Keratinocyte (primary cell): ENCODE results near the gene BBLN. TPM values are rescaled to one million over a fixed set of nuclear protein-coding genes. Genes with fewer than 3 reads are reported as not detected.

Source experiments
- DNase-seq: peaks from one replicate; pipeline ENCODE4 v3.0.0-alpha.2; 2011; ENCODE audit warnings: low read depth, missing footprints, low spot score
- FAIRE-seq: peaks from 2 replicates; lab custom pipeline; 2011; peaks lifted over from hg19 to GRCh38; lab: Jason Lieb, UNC
- H2AFZ ChIP-seq: 2 replicates; pipeline ENCODE4 v1.6.0; 2012; ENCODE audit warnings: low read length, control low read depth, inconsistent platforms; ENCODE audit not compliant: control insufficient read depth
- H3K27ac ChIP-seq: 2 replicates; pipeline ENCODE4 v1.5.1; 2011; ENCODE audit warnings: low read length; ENCODE audit not compliant: control insufficient read depth, insufficient read depth
- H3K27me3 ChIP-seq: 3 replicates; pipeline ENCODE4 v1.6.0; 2011; ENCODE audit warnings: low read length; ENCODE audit not compliant: control insufficient read depth, insufficient read depth; ENCODE audit errors: extremely low read depth
- H3K36me3 ChIP-seq, 2 experiments: 2 replicates in 1 of 2; 3 replicates in 1 of 2; pipeline ENCODE4 v1.5.1; 2011; ENCODE audit warnings: low read length in 2 of 2, mild to moderate bottlenecking in 1 of 2; ENCODE audit not compliant: control insufficient read depth in 2 of 2, insufficient read depth in 2 of 2; ENCODE audit errors: extremely low read depth in 1 of 2
- H3K4me1 ChIP-seq: 3 replicates; pipeline ENCODE4 v1.5.1; 2011; ENCODE audit warnings: low read length; ENCODE audit not compliant: control insufficient read depth, insufficient read depth; ENCODE audit errors: extremely low read depth
- H3K4me2 ChIP-seq: 3 replicates; pipeline ENCODE4 v1.6.0; 2011; ENCODE audit warnings: low read depth, low read length; ENCODE audit not compliant: control insufficient read depth, insufficient read depth; ENCODE audit errors: extremely low read depth
- H3K4me3 ChIP-seq, 3 experiments: fragments of 200-600 bp in 1 of 3; sonication (generic) in 1 of 3; 2 replicates in 2 of 3; 3 replicates in 1 of 3; pipeline ENCODE4 v1.5.1; 2011 to 2016; ENCODE audit warnings: low read length in 3 of 3, mild to moderate bottlenecking in 3 of 3, control low read depth in 2 of 3, inconsistent platforms in 1 of 3, low read depth in 1 of 3, mixed read lengths in 1 of 3, mixed run types in 1 of 3, moderate library complexity in 1 of 3; ENCODE audit not compliant: control insufficient read depth in 2 of 3, insufficient read depth in 2 of 3; ENCODE audit errors: extremely low read depth in 1 of 3
- H3K79me2 ChIP-seq: 2 replicates; pipeline ENCODE4 v1.6.0; 2012; ENCODE audit warnings: low read length; ENCODE audit not compliant: control insufficient read depth, insufficient read depth
- H3K9ac ChIP-seq: 3 replicates; pipeline ENCODE4 v1.6.0; 2011; ENCODE audit warnings: low read length; ENCODE audit not compliant: control insufficient read depth, insufficient read depth; ENCODE audit errors: extremely low read depth
- H3K9me1 ChIP-seq: 3 replicates; pipeline ENCODE4 v1.6.0; 2011; ENCODE audit warnings: low read length; ENCODE audit not compliant: control insufficient read depth, insufficient read depth; ENCODE audit errors: extremely low read depth
- H3K9me3 ChIP-seq: 2 replicates; pipeline ENCODE4 v1.5.1; 2012; ENCODE audit warnings: low read depth, low read length; ENCODE audit not compliant: control insufficient read depth
- H4K20me1 ChIP-seq: 3 replicates; pipeline ENCODE4 v1.6.0; 2011; ENCODE audit warnings: low read length; ENCODE audit not compliant: control insufficient read depth, insufficient read depth; ENCODE audit errors: extremely low read depth
- CTCF ChIP-seq, 3 experiments: IDR thresholded peaks in 1 of 3; conservative IDR thresholded peaks in 1 of 3; optimal IDR thresholded peaks in 1 of 3; 2 replicates in 2 of 3; 3 replicates in 1 of 3; pipeline versions ENCODE3 to v1.5.1; 2011; ENCODE audit warnings: low read length in 3 of 3, mild to moderate bottlenecking in 3 of 3, moderate library complexity in 2 of 3, control low read depth in 1 of 3, inconsistent platforms in 1 of 3; ENCODE audit not compliant: insufficient read depth in 2 of 3; ENCODE audit errors: extremely low read depth in 1 of 3
- EZH2 ChIP-seq: IDR thresholded peaks from one replicate; pipeline ENCODE4 v1.6.1; 2012; ENCODE audit warnings: inconsistent platforms, mild to moderate bottlenecking, low read length, moderate library complexity
- dilution Hi-C: fragments of 300-500 bp; cut with MboI; formaldehyde crosslinking; loops from one replicate; pipeline ENCODE4 v1.7.0; 2020; ENCODE audit warnings: low sequenced_read_pairs; ENCODE audit not compliant: extremely low pct_ligation_motif_present
- polyA plus RNA-seq, 5 experiments: library from polyadenylated mRNA; depleted of rRNA in 3 of 5; stranded (reverse) in 3 of 5; stranded (forward) in 1 of 5; unstranded in 1 of 5; fragments of >200 nt; gene quantifications; 1 replicate in 1 of 5; 2 replicates in 3 of 5; 3 replicates in 1 of 5; pipeline versions ENCODE4 v1.2.1 to v1.2.3, GENCODE V29; 2011 to 2012; ENCODE audit warnings: missing spikeins in 2 of 5, low read depth in 1 of 5, low replicate concordance in 1 of 5

BBLN gene
- polyA plus RNA-seq, 1 donor (not counting 4 experiments of a cell fraction or from before 2014, with no cell fraction given): 35.9 TPM

GRCh38 chr9:128182893-128183588 is 23.0 kb downstream of the BBLN start:
- Histone ChIP-seq H3K4me2 (no peak overlapping the region), H3K4me1 (peaks cover 9% of the 10 kb centered on the region), H3K4me3 (no peak overlapping the region), H2AFZ (no peak overlapping the region), H3K79me2 (no peaks in the 10 kb centered on the region), H3K27ac (no peak overlapping the region), H3K9ac (no peak overlapping the region), H3K9me3 (peaks cover 2% of the 10 kb centered on the region), H4K20me1 (no peaks in the 10 kb centered on the region), H3K9me1 (no peaks in the 10 kb centered on the region), H3K36me3 (peaks cover 36 to 43% of the 10 kb centered on the region in 2 experiments), H3K27me3 (no peaks in the 10 kb centered on the region)
- DNase-seq: no peak
- TF ChIP-seq EZH2 (no peak), CTCF (optimal IDR thresholded peaks at IDR 0.05 in 1 of 3, IDR thresholded peaks at IDR 0.05 in 1 of 3, conservative IDR thresholded peaks at IDR 0.05 in 1 of 3; ENCODE audit: extremely low read depth in 1 of 3, insufficient read depth in 2 of 3, low read length in 3 of 3) (no peak)
- no peak for FAIRE-seq
- dilution Hi-C loops: no loop called here

- Histone ChIP-seq H3K4me1 (peaks cover 15% of the 10 kb centered on the region), H3K4me2 (no peak overlapping the region), H3K79me2 (peaks cover 13% of the 10 kb centered on the region), H3K9me3 (no peaks in the 10 kb centered on the region), H3K4me3 (no peak overlapping the region), H3K27me3 (no peaks in the 10 kb centered on the region), H4K20me1 (no peaks in the 10 kb centered on the region), H3K36me3 (peaks cover 25 to 26% of the 10 kb centered on the region in 2 experiments), H3K9ac (no peak overlapping the region), H2AFZ (no peak overlapping the region), H3K27ac (no peak overlapping the region), H3K9me1 (no peaks in the 10 kb centered on the region)
- dilution Hi-C loops: no loop called here
- TF ChIP-seq CTCF (optimal IDR thresholded peaks at IDR 0.05 in 1 of 3, IDR thresholded peaks at IDR 0.05 in 1 of 3, conservative IDR thresholded peaks at IDR 0.05 in 1 of 3; ENCODE audit: extremely low read depth in 1 of 3, insufficient read depth in 2 of 3, low read length in 3 of 3): no peak
- no peak for TF ChIP-seq EZH2
- FAIRE-seq: no peak
- DNase-seq: no peak
Observed at GRCh38 chr9:128185979-128186965, 26.2 kb downstream of the BBLN start.
